ENCODE data around the gene TOLLIP.
"Not testable (repeated sequence)": the region's sequence is repeated elsewhere in the genome, so short reads cannot be mapped to it uniquely, and the experiment has no call there.

The TOLLIP gene

GRCh38 chr11:1346669-1347390 lies 37.4 kb upstream of the TOLLIP start:
- no peak overlapping the region for H3K4me3 ChIP-seq (ENCODE audit: low read depth, low read length)
- no peak for TF ChIP-seq CTCF (IDR thresholded peaks at IDR 0.05; ENCODE audit: low read depth, low read length)

GRCh38 chr11:1345737-1346513 lies 36.5 kb upstream of the TOLLIP start:
- no peak overlapping the region for H3K4me3 ChIP-seq (ENCODE audit: low read depth, low read length)
- TF ChIP-seq CTCF (IDR thresholded peaks at IDR 0.05; ENCODE audit: low read depth, low read length), result no peak

GRCh38 chr11:1344056-1344635 lies 34.7 kb upstream of the TOLLIP start:
- no peak for TF ChIP-seq CTCF (IDR thresholded peaks at IDR 0.05; ENCODE audit: low read depth, low read length)
- H3K4me3 ChIP-seq (ENCODE audit: low read depth, low read length), result no peak overlapping the region

GRCh38 chr11:1343391-1344055 lies 34.1 kb upstream of the TOLLIP start:
- H3K4me3 ChIP-seq (ENCODE audit: low read depth, low read length), result no peak overlapping the region
- TF ChIP-seq CTCF (IDR thresholded peaks at IDR 0.05; ENCODE audit: low read depth, low read length), result no peak

GRCh38 chr11:1342946-1343345 lies 33.5 kb upstream of the TOLLIP start:
- no peak for TF ChIP-seq CTCF (IDR thresholded peaks at IDR 0.05; ENCODE audit: low read depth, low read length)
- no peak overlapping the region for H3K4me3 ChIP-seq (ENCODE audit: low read depth, low read length)

GRCh38 chr11:1341928-1342524 lies 32.6 kb upstream of the TOLLIP start:
- TF ChIP-seq CTCF (IDR thresholded peaks at IDR 0.05; ENCODE audit: low read depth, low read length), result no peak
- H3K4me3 ChIP-seq (ENCODE audit: low read depth, low read length), result no peak overlapping the region

- not testable (repeated sequence) for H3K4me3 ChIP-seq (ENCODE audit: low read depth, low read length)
These were observed 31.8 kb upstream of the TOLLIP start for GRCh38 chr11:1341226-1341625.

Data from WI38 (cell line).